ENCODE data around the gene THBS1.

Gene THBS1

GRCh38 chr15:39591141-39591895 is 10.4 kb downstream of the THBS1 start:
- H3K9ac ChIP-seq (ENCODE audit: low read length) = no peak overlapping the region
- H3K36me3 ChIP-seq (ENCODE audit: control insufficient read depth, low read depth, low read length) = peaks cover 99% of the 10 kb centered on the region
- no peak overlapping the region for H3K4me3 ChIP-seq (ENCODE audit: low read length)
- no peaks in the 10 kb centered on the region for H3K9me3 ChIP-seq (ENCODE audit: control insufficient read depth, low read depth, low read length)
- H3K27ac ChIP-seq (ENCODE audit: low read length) = no peak overlapping the region
- no peaks in the 10 kb centered on the region for H3K4me1 ChIP-seq (ENCODE audit: control insufficient read depth, low read depth, low read length)
- H3K27me3 ChIP-seq (ENCODE audit: control insufficient read depth, insufficient read depth, low read length) = no peaks in the 10 kb centered on the region

DNA sequence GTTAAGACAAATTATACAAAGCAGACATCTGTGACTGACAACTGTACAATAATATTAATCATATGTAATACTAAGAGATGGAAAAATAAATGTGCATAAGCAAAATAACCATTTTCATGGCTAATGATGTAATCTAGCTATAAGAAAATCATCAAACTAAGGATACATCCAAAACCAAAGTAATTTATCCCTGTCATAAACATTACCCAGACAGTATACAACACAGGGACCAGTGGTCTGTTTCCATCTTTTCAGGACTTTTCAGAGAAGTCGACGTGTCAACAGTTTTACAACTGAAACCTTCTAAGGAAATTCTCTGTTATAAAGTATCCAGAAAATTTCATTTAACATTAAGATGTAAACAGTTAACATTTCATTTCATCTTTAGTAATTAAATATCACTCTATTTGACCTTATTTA is 11.0 kb downstream of the THBS1 start:
- H3K27me3 ChIP-seq (ENCODE audit: control insufficient read depth, insufficient read depth, low read length) = no peaks in the 10 kb centered on the region
- H3K9me3 ChIP-seq (ENCODE audit: control insufficient read depth, low read depth, low read length) = no peaks in the 10 kb centered on the region
- H3K4me3 ChIP-seq (ENCODE audit: low read length) = no peak overlapping the region
- H3K36me3 ChIP-seq (ENCODE audit: control insufficient read depth, low read depth, low read length) = peaks cover 99% of the 10 kb centered on the region
- no peak overlapping the region for H3K27ac ChIP-seq (ENCODE audit: low read length)
- no peaks in the 10 kb centered on the region for H3K4me1 ChIP-seq (ENCODE audit: control insufficient read depth, low read depth, low read length)
- H3K9ac ChIP-seq (ENCODE audit: low read length) = no peak overlapping the region

DNA sequence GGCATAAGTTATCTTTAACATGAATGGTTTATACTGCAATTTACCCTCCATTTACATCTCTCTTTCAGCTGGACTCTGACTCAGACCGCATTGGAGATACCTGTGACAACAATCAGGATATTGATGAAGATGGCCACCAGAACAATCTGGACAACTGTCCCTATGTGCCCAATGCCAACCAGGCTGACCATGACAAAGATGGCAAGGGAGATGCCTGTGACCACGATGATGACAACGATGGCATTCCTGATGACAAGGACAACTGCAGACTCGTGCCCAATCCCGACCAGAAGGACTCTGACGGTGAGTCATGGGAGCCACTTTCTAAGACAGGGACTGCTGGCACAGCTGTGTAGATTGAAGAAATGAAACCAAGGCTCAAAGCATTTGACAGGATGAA is 11.6 kb downstream of the THBS1 start:
- H3K4me1 ChIP-seq (ENCODE audit: control insufficient read depth, low read depth, low read length) = no peaks in the 10 kb centered on the region
- H3K9ac ChIP-seq (ENCODE audit: low read length) = no peak overlapping the region
- no peaks in the 10 kb centered on the region for H3K27me3 ChIP-seq (ENCODE audit: control insufficient read depth, insufficient read depth, low read length)
- no peak overlapping the region for H3K27ac ChIP-seq (ENCODE audit: low read length)
- H3K9me3 ChIP-seq (ENCODE audit: control insufficient read depth, low read depth, low read length) = no peaks in the 10 kb centered on the region
- H3K36me3 ChIP-seq (ENCODE audit: control insufficient read depth, low read depth, low read length) = peaks cover 96% of the 10 kb centered on the region
- no peak overlapping the region for H3K4me3 ChIP-seq (ENCODE audit: low read length)

- H3K36me3 ChIP-seq (ENCODE audit: control insufficient read depth, low read depth, low read length) = peaks cover 92% of the 10 kb centered on the region
Observed at GRCh38 chr15:39593071-39593655, 12.3 kb downstream of the THBS1 start.

DNA sequence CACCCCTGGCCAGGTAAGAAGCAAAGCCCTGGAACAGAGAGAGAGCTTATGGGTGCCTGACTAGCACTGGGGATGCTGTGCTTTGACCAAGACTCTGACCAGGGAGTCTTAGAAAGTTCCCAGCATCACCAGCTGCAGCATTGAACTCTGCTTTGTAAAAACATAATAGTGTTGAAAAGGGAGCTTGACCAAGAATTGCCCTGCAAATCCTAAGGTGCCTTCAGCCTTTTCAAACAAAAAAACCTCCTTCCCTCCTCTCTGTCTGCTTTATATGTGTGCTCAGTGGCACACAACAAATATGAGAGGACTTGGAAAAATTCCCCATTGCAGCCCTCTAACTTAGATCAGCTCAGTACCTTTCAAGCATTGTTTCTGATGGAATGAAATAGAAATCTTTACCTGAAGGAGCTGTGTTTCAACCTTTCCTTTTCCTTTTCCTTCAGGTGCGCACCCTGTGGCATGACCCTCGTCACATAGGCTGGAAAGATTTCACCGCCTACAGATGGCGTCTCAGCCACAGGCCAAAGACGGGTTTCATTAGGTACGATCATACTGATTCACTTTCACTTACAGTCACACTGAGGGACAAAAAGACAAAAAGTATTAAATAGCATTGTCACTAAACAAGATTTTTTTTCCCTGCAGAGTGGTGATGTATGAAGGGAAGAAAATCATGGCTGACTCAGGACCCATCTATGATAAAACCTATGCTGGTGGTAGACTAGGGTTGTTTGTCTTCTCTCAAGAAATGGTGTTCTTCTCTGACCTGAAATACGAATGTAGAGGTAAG is 13.0 kb downstream of the THBS1 start:
- H3K27ac ChIP-seq (ENCODE audit: low read length) = no peak overlapping the region
- no peaks in the 10 kb centered on the region for H3K27me3 ChIP-seq (ENCODE audit: control insufficient read depth, insufficient read depth, low read length)
- H3K36me3 ChIP-seq (ENCODE audit: control insufficient read depth, low read depth, low read length) = peaks cover 85% of the 10 kb centered on the region
- no peak overlapping the region for H3K4me3 ChIP-seq (ENCODE audit: low read length)
- no peaks in the 10 kb centered on the region for H3K9me3 ChIP-seq (ENCODE audit: control insufficient read depth, low read depth, low read length)
- H3K4me1 ChIP-seq (ENCODE audit: control insufficient read depth, low read depth, low read length) = no peaks in the 10 kb centered on the region
- H3K9ac ChIP-seq (ENCODE audit: low read length) = no peak overlapping the region

More at GRCh38 chr15:39593071-39593655, 12.3 kb downstream of the THBS1 start:
- H3K9me3 ChIP-seq (ENCODE audit: control insufficient read depth, low read depth, low read length) = no peaks in the 10 kb centered on the region
- no peak overlapping the region for H3K4me3 ChIP-seq (ENCODE audit: low read length)
- H3K27me3 ChIP-seq (ENCODE audit: control insufficient read depth, insufficient read depth, low read length) = no peaks in the 10 kb centered on the region
- H3K4me1 ChIP-seq (ENCODE audit: control insufficient read depth, low read depth, low read length) = no peaks in the 10 kb centered on the region
- H3K27ac ChIP-seq (ENCODE audit: low read length) = no peak overlapping the region
- H3K9ac ChIP-seq (ENCODE audit: low read length) = no peak overlapping the region

- H3K9ac ChIP-seq (ENCODE audit: low read length) = no peak overlapping the region
- H3K36me3 ChIP-seq (ENCODE audit: control insufficient read depth, low read depth, low read length) = peaks cover 76% of the 10 kb centered on the region
- no peak overlapping the region for H3K4me3 ChIP-seq (ENCODE audit: low read length)
- H3K27ac ChIP-seq (ENCODE audit: low read length) = no peak overlapping the region
- no peaks in the 10 kb centered on the region for H3K9me3 ChIP-seq (ENCODE audit: control insufficient read depth, low read depth, low read length)
- no peaks in the 10 kb centered on the region for H3K4me1 ChIP-seq (ENCODE audit: control insufficient read depth, low read depth, low read length)
- H3K27me3 ChIP-seq (ENCODE audit: control insufficient read depth, insufficient read depth, low read length) = no peaks in the 10 kb centered on the region
Observed at GRCh38 chr15:39594446-39595337, 13.8 kb downstream of the THBS1 start.

GRCh38 chr15:39595338-39596221 is 14.7 kb downstream of the THBS1 start:
- peaks cover 68% of the 10 kb centered on the region for H3K36me3 ChIP-seq (ENCODE audit: control insufficient read depth, low read depth, low read length)
- H3K4me3 ChIP-seq (ENCODE audit: low read length) = no peak overlapping the region
- no peak overlapping the region for H3K27ac ChIP-seq (ENCODE audit: low read length)
- no peak overlapping the region for H3K9ac ChIP-seq (ENCODE audit: low read length)
- H3K4me1 ChIP-seq (ENCODE audit: control insufficient read depth, low read depth, low read length) = no peaks in the 10 kb centered on the region
- H3K27me3 ChIP-seq (ENCODE audit: control insufficient read depth, insufficient read depth, low read length) = no peaks in the 10 kb centered on the region
- H3K9me3 ChIP-seq (ENCODE audit: control insufficient read depth, low read depth, low read length) = no peaks in the 10 kb centered on the region

DNA sequence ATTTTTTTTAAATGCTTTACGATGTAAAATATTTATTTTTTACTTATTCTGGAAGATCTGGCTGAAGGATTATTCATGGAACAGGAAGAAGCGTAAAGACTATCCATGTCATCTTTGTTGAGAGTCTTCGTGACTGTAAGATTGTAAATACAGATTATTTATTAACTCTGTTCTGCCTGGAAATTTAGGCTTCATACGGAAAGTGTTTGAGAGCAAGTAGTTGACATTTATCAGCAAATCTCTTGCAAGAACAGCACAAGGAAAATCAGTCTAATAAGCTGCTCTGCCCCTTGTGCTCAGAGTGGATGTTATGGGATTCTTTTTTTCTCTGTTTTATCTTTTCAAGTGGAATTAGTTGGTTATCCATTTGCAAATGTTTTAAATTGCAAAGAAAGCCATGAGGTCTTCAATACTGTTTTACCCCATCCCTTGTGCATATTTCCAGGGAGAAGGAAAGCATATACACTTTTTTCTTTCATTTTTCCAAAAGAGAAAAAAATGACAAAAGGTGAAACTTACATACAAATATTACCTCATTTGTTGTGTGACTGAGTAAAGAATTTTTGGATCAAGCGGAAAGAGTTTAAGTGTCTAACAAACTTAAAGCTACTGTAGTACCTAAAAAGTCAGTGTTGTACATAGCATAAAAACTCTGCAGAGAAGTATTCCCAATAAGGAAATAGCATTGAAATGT is 15.6 kb downstream of the THBS1 start:
- no peaks in the 10 kb centered on the region for H3K9me3 ChIP-seq (ENCODE audit: control insufficient read depth, low read depth, low read length)
- H3K4me3 ChIP-seq (ENCODE audit: low read length) = no peak overlapping the region
- no peak overlapping the region for H3K27ac ChIP-seq (ENCODE audit: low read length)
- no peak overlapping the region for H3K9ac ChIP-seq (ENCODE audit: low read length)
- H3K4me1 ChIP-seq (ENCODE audit: control insufficient read depth, low read depth, low read length) = no peaks in the 10 kb centered on the region
- no peaks in the 10 kb centered on the region for H3K27me3 ChIP-seq (ENCODE audit: control insufficient read depth, insufficient read depth, low read length)
- peaks cover 58% of the 10 kb centered on the region for H3K36me3 ChIP-seq (ENCODE audit: control insufficient read depth, low read depth, low read length)

DNA sequence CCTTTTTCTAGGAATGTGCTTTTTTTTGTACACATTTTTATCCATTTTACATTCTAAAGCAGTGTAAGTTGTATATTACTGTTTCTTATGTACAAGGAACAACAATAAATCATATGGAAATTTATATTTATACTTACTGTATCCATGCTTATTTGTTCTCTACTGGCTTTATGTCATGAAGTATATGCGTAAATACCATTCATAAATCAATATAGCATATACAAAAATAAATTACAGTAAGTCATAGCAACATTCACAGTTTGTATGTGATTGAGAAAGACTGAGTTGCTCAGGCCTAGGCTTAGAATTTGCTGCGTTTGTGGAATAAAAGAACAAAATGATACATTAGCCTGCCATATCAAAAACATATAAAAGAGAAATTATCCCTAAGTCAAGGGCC is 16.5 kb downstream of the THBS1 start:
- no peaks in the 10 kb centered on the region for H3K27me3 ChIP-seq (ENCODE audit: control insufficient read depth, insufficient read depth, low read length)

GRCh38 chr15:39597751-39598185 is 16.9 kb downstream of the THBS1 start:
- Histone ChIP-seq H3K9ac (ENCODE audit: low read length) (no peak overlapping the region), H3K9me3 (ENCODE audit: control insufficient read depth, low read depth, low read length) (no peaks in the 10 kb centered on the region), H3K4me1 (ENCODE audit: control insufficient read depth, low read depth, low read length) (no peaks in the 10 kb centered on the region), H3K4me3 (ENCODE audit: low read length) (no peak overlapping the region), H3K27ac (ENCODE audit: low read length) (no peak overlapping the region), H3K36me3 (ENCODE audit: control insufficient read depth, low read depth, low read length) (peaks cover 46% of the 10 kb centered on the region), H3K27me3 (ENCODE audit: control insufficient read depth, insufficient read depth, low read length) (no peaks in the 10 kb centered on the region)

More for the DNA sequence above, 16.5 kb downstream of the THBS1 start:
- H3K4me1 ChIP-seq (ENCODE audit: control insufficient read depth, low read depth, low read length) = no peaks in the 10 kb centered on the region
- H3K4me3 ChIP-seq (ENCODE audit: low read length) = no peak overlapping the region
- H3K36me3 ChIP-seq (ENCODE audit: control insufficient read depth, low read depth, low read length) = peaks cover 50% of the 10 kb centered on the region
- no peak overlapping the region for H3K27ac ChIP-seq (ENCODE audit: low read length)
- H3K9me3 ChIP-seq (ENCODE audit: control insufficient read depth, low read depth, low read length) = no peaks in the 10 kb centered on the region
- no peak overlapping the region for H3K9ac ChIP-seq (ENCODE audit: low read length)
